Parathyroid adenoma (tissue), 2 donors: ENCODE results near the gene MAN2B2.

Source experiments
- H2AFZ ChIP-seq: fragments of 300-600 bp; sonication (generic); one replicate; pipeline ENCODE4 v1.7.0; 2017; ENCODE audit warnings: antibody characterized with exemption, mild to moderate bottlenecking
- H3K27ac ChIP-seq: fragments of 300-600 bp; sonication (generic); one replicate; pipeline ENCODE4 v1.7.0; 2017
- H3K27me3 ChIP-seq: fragments of 300-600 bp; sonication (generic); one replicate; pipeline ENCODE4 v1.7.0; 2017; ENCODE audit warnings: low read length; ENCODE audit not compliant: control insufficient read depth, insufficient read depth
- H3K36me3 ChIP-seq: fragments of 300-600 bp; sonication (generic); one replicate; pipeline ENCODE4 v1.7.0; 2017; ENCODE audit warnings: low read length; ENCODE audit not compliant: control insufficient read depth, insufficient read depth
- H3K4me1 ChIP-seq: fragments of 300-600 bp; sonication (generic); one replicate; pipeline ENCODE4 v1.7.0; 2017; ENCODE audit warnings: control low read depth
- H3K4me2 ChIP-seq: fragments of 300-600 bp; sonication (generic); one replicate; pipeline ENCODE4 v1.7.0; 2017; ENCODE audit warnings: low read length
- H3K4me3 ChIP-seq: fragments of 300-600 bp; sonication (generic); one replicate; pipeline ENCODE4 v1.7.0; 2017; ENCODE audit warnings: low read depth, low read length
- H3K79me2 ChIP-seq: fragments of 300-600 bp; sonication (generic); one replicate; pipeline ENCODE4 v1.7.0; 2017; ENCODE audit warnings: control low read depth
- H3K9ac ChIP-seq: fragments of 300-600 bp; sonication (generic); one replicate; pipeline ENCODE4 v1.7.0; 2017; ENCODE audit warnings: mild to moderate bottlenecking
- H3K9me3 ChIP-seq: fragments of 300-600 bp; sonication (generic); one replicate; pipeline ENCODE4 v1.7.0; 2017; ENCODE audit warnings: low read length; ENCODE audit not compliant: control insufficient read depth
- CTCF ChIP-seq: fragments of 300-600 bp; sonication (generic); IDR thresholded peaks from one replicate; pipeline ENCODE4 v1.7.0; 2017; ENCODE audit warnings: antibody characterized with exemption, mild to moderate bottlenecking
- donor health status: primary hyperparathyroidism.

MAN2B2 gene

GRCh38 chr4:6607368-6608055 lies 32.5 kb downstream of the MAN2B2 start:
- Histone ChIP-seq H2AFZ (no peak overlapping the region), H3K4me2 (no peak overlapping the region), H3K79me2 (no peaks in the 10 kb centered on the region), H3K4me3 (no peak overlapping the region), H3K27me3 (no peaks in the 10 kb centered on the region), H3K9ac (no peak overlapping the region), H3K27ac (no peak overlapping the region), H3K36me3 (no peaks in the 10 kb centered on the region), H3K4me1 (no peaks in the 10 kb centered on the region), H3K9me3 (no peaks in the 10 kb centered on the region)
- TF ChIP-seq CTCF = no peak

- no peak for TF ChIP-seq CTCF
- Histone ChIP-seq H3K4me3 (no peak overlapping the region), H3K79me2 (no peaks in the 10 kb centered on the region), H3K4me1 (no peaks in the 10 kb centered on the region), H2AFZ (no peak overlapping the region), H3K9me3 (no peaks in the 10 kb centered on the region), H3K4me2 (no peak overlapping the region), H3K27me3 (no peaks in the 10 kb centered on the region), H3K27ac (no peak overlapping the region), H3K9ac (no peak overlapping the region), H3K36me3 (no peaks in the 10 kb centered on the region)
These were observed 33.9 kb downstream of the MAN2B2 start for GRCh38 chr4:6608758-6609414.

- TF ChIP-seq CTCF = no peak
- no peak overlapping the region for H3K4me3 ChIP-seq
- no peak overlapping the region for H3K4me2 ChIP-seq
- no peak overlapping the region for H3K27ac ChIP-seq
- H3K27me3 ChIP-seq = no peaks in the 10 kb centered on the region
- no peaks in the 10 kb centered on the region for H3K79me2 ChIP-seq
- H3K9me3 ChIP-seq = no peaks in the 10 kb centered on the region
- no peak overlapping the region for H3K9ac ChIP-seq
- no peaks in the 10 kb centered on the region for H3K36me3 ChIP-seq
- H2AFZ ChIP-seq = no peak overlapping the region
- no peaks in the 10 kb centered on the region for H3K4me1 ChIP-seq
These were observed 34.6 kb downstream of the MAN2B2 start for GRCh38 chr4:6609415-6610079.

- Histone ChIP-seq H3K79me2 (no peaks in the 10 kb centered on the region), H3K4me1 (no peaks in the 10 kb centered on the region), H3K4me3 (no peak overlapping the region), H3K27ac (no peak overlapping the region), H2AFZ (no peak overlapping the region), H3K4me2 (no peak overlapping the region), H3K9me3 (no peaks in the 10 kb centered on the region), H3K27me3 (no peaks in the 10 kb centered on the region), H3K36me3 (no peaks in the 10 kb centered on the region), H3K9ac (no peak overlapping the region)
- TF ChIP-seq CTCF = no peak
These were observed 36.0 kb downstream of the MAN2B2 start for GRCh38 chr4:6610856-6611430.
